GM03348 (cell line): ENCODE data around the gene C18orf63.
A peak's percentile ranks its signal among the peaks of the same experiment; 100 is the strongest.

Source experiments
- DNase-seq: peaks from one replicate; pipeline ENCODE4 v3.0.0; 2012; ENCODE audit warnings: low spot score

C18orf63 gene

DNA sequence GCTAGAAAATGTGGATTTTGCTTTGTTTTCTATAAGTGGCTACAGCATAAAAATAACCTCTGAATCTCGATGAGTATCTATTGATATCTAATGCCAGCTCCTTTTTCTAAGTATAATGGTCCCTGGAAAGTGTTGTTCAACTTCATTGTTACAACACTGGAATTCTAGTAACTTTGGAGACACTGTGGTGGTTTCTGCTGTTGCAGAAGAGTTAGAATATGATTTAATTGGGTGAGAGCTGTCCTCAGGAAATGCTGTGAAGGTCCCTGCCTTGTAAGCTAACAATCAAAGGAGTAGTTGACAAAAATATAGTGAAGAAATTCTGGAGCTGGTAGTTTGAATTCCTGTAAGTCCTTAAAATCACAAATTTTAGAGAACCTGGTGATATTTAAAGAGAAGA is 62.1 kb downstream of the C18orf63 start:
- DNase-seq = no peak

DNA sequence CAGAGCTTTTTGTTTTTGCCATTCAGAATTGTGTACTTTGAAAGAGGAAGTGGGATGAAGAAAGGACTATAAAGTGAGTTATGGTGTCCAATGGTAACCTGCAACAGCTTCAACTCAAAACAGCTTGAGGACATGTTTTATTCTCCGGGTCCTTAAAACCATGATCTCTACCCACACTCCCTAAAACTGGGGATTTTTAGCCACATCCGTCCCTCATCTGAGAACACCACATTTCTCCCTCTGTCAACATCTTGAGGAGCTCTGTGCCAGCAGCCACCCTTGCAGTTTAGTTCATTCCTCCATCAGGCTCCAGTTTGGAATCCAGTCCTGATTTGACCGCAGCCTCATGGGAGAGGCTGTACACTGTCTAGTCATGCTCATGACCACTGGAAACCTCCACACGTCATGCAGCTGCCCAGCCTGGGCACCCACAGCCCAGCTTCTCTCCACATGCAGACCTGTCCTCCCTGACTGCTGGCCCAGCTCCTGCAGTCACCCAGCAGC is 62.6 kb downstream of the C18orf63 start:
- peak; percentile 50 for DNase-seq

DNA sequence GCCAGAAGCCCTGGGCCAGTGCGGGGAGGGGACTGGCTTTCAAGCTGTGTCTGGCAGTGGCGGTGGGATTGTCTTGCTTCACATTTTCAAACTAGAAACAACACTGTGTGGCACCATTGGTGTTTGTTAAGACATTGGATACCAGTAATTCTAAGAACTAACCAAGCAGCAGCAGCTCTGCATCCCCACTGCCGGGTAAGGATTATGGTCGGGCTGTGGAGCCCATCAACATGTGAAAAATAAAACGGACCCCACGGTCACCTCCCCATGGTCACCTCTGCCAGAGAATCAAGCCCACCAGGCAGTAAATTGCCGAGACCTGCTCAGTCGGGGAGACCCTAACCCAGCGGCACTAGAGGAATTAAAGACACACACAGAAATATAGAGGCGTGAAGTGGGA is 65.3 kb downstream of the C18orf63 start:
- DNase-seq = no peak

DNA sequence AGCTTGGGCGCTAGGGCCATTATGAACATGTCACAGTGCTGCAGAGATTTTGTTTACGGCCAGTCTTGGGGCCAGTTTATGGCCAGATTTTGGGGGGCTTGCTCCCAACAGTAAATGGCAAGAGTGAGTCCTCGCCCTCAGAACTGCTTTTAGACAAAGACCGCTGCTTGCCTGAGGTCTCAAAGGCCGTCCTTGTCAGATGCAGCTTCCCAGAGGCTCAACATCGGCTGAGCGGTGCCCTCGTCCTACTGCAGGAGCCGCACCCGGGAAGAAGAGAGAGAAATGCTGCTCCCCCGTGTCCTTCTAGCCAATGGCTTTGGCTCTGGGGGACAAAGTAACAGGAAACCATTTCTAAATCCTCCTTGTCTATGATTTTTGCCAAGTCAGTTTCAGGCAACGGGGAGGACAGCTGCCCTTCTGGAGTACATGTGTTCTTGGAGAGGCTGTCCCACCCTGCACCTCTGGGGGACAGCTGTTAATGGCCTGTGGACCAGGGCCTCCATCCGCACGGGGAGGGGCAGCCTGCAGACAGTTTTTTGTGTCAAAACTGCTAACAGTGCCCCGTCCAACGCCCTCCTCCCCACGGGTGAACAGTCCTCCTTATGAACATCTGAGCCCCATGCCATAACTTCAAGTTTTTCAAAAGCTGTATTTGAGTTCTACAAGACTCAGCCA is 66.1 kb downstream of the C18orf63 start:
- no peak for DNase-seq

DNA sequence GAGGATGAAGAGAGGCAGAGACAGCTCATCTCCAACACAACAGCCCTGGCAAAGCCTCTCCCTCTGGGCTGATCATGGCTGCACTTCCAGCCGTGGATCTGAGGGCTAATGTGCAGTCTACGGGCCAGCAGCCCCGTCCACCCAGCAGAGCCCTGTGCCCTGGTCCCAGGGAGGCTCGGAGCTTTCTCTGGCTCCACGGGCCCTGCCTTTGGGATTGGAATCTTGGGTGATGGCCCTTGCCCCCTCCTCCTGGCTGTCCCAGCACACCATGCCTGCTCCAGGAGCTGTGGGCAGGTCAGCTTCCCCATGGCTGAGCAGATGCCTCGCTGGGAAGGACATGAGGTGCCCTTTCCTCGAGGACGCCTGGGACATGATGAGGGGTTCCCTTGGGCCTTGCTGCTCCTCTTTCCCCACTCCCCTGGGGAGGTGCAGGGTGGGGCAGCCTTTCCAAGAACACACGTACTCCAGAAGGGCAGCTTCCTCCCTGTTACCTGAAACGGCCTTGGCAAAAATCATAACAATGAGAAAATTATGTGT is 66.9 kb downstream of the C18orf63 start:
- DNase-seq = no peak

DNA sequence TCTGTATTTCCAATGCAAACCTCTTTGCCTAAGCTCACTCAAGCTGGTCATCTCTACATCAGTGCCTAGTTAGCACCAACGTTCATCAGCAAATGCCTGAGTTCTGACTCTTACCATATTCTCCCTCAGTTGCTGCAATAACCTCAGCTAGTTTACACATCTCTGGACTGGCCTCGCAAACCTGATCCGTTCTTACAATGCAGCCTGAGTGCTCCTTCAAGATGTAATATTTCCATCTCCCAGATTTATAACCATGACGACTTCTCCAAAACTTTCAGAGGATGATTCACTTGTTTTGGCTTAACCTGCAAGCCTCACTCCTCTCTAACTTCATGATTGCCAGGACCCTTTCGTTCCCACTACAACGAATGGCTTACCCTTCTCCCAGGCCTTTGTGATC is 71.7 kb downstream of the C18orf63 start:
- DNase-seq = no peak

DNA sequence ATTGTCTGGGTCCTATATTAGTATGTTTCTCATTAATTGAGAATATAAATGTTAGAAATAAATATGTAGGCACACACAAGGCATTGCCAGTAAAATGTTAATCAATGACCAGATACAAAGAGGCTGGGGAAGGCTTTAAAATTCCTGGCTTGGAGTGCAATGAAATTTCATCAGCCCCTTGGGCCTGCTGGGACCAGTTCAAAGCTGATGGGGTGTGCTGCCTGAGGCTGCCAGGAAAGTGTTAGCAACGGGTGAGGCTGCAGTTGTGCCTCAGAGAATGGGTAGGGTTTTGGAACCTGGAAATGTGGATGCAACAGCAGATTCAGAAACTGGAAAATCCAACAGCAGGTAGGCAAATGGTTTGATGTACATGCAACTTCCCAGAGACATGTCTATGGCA is 72.6 kb downstream of the C18orf63 start:
- no peak for DNase-seq

DNA sequence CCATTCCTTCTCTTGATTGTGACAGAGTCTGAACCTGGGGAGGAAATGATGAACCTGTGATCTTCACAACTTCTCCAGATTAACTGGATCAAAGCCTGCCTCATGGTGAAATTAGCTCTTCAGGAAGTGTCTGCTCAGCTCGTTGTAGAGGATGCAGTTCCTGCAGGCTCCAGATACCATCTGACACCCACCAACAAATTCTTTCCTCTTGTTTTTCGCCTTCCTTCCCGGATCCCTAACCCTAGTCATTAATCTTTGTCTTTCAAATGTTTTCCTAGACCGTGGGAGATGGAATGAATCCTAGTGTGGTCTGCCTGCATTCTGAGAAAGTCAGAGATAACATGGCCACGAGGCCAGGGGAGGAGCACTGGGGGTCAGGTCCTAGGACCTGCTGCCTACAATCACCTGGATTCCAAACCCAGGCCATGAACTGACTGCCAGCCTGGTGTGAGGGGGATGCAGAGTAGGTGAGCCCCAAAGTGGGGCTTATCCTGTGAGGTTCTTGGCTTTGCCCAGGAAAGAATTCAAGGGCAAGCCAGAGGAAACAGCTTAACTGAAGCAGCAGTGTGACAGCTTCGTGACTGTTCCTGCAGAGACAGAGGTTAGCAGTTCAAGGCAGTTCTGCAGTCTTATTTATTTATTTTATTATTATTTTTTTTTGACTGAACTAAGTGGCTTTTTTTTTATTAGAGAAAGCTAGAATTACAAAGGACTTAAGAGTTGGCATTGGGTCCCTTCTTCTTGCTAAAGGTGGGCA is 73.7 kb downstream of the C18orf63 start:
- no peak for DNase-seq

DNA sequence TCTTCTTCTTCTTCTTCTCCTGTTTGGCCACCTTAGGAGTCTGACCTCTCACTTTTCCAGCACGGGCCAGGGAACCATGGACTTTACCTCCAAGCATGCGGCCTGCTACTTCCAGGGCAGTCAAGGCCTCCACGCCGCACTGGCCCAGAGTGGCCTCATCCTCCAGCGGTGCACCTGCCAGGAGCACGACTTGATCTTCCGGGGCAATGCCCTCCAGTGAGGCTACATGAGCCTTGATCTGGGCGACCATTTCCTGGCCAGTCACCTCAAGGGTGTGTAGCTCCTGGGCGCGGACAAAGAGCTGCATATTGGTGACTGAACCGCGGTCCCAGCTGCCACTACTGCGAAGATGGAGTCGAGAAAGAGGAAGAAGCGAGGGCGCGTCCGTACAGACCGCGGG is 74.4 kb downstream of the C18orf63 start:
- DNase-seq = no peak

DNA sequence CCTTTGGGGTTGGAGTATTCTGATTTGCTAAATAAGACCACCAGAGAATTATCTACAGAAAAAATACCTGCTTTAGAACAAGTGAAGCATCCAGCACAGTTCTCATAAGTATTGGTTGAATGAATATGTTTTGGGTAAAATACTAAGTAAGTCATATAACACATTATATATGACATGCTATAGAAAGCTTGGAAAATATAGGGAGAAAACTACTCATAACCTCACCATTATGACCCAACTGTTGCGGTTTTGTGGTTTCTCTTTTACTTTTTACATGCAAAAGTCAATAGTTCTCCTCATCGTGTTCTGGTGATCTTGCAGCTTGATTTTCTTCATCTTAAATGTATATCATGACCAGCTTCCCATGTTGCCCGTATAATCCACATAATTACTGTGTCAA is 75.3 kb downstream of the C18orf63 start:
- DNase-seq = no peak

DNA sequence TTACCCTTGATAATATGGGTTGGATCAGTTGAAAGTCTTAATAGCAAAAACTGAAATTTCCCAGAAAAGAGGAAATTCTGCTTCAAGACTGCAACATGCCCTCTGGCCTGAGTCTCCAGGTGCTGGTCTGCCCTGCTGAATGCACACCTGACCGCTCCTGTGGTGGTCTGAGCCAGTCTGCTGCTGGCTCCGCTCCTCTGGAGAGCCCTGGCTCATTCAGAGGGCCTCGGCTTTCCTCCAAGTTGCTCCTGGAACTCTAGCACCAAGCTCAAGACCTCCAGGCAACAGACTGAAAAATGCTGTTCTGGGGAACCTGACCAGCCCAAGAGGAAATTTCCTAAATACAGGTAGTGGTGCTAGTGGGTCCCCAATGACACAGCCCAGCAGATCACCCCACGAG is 76.7 kb downstream of the C18orf63 start:
- no peak for DNase-seq

DNA sequence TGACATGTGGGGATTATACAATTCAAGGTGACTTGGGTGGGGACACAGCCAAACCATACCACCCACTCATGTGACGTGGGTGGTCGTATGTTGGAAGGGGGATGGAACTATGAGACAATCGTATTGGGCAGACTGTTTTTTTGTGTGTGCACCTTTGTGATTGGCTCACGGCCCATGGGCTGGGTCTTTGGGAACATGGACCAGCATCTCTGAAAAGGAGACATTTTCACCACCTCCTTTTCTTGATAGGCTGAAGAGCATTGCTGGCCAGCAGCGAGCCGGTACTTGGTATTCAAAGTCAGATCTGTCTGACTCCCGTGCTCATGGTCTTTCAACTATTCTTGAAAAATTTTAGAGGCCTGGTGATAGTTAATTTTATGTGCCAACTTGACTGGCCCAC is 79.4 kb downstream of the C18orf63 start:
- DNase-seq = no peak

DNA sequence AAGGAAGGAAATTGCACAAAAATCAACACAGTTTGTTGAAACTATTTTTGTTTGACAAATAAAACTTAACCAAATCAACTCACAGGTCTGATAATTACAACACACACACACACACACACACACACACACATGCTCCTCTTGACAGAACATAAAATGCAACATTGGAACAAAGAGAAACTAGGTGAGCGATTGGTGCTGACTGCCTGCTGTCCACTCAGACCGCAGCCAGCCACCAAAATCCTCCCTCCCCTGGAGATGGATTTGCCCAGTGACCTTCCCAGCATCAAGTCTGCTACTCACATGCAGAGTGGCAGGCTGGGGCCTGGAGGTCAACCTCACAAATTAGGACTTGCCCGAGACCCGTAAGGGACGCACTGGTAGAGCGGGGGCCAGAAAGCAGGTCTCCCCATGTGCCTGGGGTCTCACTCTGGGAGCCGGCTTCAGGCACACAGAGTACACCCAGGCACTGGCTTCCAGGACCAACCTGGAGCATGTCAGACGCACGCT is 80.1 kb downstream of the C18orf63 start:
- no peak for DNase-seq

DNA sequence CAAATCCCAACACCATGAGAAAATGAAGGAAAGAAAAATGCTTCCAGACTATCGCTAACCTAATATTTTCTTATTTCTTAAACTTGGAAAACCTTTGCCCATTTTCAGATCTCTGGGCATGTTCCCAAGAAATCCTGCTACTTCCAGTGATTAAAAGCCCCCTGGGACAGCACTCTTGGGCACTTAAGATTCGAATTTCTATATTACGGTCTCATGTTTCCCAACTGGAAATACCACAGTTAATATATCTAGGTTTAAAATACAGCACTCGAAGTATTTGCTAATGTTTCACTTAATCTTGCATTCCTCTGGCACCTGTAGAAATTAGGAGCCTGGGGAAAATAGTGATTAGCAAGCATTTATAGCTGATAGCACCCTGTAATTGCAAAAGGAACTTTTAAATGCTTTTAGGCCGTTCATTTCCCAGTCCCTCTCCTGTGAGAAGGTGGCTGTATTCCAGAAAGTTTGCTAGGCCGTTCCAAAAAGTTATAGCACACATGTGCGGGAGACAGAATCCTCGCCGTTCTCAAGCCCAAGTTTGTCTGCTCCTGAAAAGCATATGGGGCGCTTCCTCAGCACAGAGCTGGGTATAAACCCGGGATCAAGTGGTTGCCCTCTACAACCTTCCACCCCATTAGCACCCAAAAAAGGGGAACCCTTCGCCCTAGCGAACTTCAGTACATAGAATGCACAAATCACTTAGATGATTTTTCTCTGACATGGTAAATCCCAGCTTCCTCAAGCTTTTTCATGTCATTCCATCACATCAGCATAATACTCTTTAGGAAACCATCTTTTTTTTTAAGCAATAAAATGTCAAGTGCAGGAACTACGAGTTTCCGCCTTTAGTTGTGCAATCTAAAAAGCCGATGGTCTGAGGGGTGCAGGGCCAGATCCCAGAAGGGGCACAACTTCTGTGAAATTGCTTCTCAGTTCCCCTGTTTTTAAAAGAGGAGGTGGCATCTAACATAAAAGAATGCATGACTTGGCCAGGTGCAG is 80.8 kb downstream of the C18orf63 start:
- no peak for DNase-seq

DNA sequence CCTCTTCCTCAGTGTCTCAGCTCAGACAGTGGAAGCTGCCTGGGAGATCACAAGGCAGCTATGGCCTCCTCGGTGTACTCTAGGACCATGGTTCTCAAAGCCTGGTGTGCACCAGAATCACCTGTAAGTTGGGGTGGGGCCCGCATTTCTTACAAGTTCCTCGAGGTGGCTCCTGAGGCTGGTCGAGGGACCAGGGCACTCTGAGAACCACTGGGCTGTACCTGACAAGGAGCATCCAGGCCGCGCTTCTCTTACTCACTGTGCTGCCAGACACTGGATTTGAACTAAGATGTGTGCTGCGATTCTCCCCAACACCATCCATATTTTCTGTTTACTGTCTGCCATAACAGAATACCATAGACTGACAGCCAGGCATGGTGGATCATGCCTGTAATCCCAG is 81.9 kb downstream of the C18orf63 start:
- DNase-seq = no peak

DNA sequence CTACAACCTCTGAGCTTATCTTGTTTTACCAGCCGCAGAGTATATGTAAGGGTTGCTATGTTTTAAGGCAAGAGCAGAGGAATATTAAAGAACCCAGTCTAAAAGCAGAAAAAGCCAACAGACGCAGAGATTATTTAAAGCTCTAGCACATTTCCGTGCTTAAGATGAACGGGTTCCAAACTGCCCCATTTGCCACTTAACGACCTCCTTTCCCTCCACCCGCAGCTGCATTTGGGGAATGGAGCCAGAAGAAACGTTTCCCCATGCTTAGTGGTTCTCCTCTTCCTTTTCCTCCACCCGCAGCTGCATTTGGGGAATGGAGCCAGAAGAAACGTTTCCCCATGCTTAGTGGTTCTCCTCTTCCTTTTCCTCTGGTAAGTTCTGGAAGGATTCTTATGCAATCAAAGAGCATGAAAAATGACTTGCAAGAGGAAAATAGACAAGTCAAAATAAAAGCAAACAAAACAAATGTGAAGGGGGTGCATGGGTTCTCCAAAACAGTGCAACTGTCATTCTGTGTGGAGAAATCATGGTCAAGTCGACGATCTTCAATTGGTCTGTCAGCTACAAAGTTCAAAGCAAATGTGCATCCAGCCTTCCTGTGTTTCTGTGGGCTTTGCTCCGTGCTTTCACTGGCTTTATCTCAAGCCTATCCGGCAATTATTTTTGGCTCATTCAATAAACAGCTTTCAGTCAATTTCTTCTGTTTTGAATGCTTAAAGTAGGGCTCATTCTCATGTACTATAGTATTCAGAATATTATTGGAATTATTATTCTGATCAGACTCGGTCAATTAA is 83.7 kb downstream of the C18orf63 start:
- no peak for DNase-seq

DNA sequence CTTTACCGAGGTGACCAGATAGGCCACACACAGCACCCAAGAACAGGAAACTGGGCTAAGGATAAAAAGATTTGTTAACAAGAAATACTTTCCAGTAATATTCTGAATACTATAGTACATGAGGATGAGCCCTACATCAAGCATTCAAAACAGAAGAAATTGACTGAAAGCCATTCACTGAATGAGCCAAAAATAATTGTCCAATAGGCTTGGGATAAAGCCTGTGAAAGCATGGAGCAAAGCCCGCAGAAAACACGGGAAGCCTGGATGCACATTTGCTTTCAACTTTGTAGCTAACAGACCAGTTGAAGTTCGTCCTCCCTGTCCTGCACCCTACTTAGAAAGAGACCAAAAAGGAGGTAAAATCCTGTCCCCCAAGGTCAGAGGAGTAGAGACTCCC is 85.2 kb downstream of the C18orf63 start:
- no peak for DNase-seq

DNA sequence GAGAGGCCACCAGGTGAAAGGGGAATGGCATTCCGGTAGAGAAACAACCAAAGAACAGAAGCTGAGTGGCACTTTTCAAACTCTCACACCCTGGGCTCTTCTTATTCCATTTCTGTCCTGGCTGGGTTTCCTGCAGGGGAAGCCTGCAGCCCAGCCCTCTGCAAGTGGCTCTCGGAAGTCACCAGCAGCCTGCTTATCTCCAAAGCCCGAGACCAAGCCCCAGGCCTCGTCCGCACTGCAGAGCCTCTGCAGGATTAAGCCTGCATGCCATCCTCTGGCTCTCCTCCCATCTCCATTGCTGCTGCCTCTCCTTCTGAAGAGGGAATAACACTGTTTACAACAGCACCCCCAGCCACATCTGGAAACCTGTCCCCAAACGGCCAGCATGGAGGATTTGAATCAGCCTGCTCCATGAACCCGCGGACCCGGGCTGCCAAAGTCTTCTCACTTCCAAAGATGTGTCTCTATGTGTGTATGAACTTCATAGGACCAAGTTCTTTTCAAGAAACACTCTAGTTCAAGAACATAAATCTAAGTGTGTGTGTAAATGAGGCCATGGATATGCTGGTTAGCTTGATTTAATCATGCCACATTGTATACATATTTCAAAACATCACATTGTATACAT is 87.3 kb downstream of the C18orf63 start:
- no peak for DNase-seq

DNA sequence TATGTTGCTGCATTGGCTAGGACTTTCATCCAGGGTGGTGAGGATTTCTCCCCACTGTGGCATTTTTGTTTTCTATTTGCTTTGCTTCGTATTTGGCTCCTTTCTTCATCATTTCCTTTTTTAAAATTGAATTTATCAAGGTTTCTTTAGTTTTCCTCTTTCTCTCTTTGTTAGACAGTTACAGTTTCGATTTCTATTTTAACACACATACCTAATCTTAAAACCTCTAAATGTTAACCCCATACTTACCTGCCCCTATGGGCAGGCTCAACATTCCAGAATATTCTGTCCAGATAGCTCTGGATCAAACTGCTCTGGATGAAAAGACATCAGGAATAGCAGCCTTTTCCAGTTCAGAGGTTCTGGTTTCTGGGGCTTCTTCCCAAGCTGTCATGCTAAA is 92.2 kb downstream of the C18orf63 start:
- no peak for DNase-seq
